ENCODE data around the gene UGT1A5.
"Not testable (repeated sequence)": the region's sequence is repeated elsewhere in the genome, so short reads cannot be mapped to it uniquely, and the experiment has no call there.

Gene UGT1A5

DNA sequence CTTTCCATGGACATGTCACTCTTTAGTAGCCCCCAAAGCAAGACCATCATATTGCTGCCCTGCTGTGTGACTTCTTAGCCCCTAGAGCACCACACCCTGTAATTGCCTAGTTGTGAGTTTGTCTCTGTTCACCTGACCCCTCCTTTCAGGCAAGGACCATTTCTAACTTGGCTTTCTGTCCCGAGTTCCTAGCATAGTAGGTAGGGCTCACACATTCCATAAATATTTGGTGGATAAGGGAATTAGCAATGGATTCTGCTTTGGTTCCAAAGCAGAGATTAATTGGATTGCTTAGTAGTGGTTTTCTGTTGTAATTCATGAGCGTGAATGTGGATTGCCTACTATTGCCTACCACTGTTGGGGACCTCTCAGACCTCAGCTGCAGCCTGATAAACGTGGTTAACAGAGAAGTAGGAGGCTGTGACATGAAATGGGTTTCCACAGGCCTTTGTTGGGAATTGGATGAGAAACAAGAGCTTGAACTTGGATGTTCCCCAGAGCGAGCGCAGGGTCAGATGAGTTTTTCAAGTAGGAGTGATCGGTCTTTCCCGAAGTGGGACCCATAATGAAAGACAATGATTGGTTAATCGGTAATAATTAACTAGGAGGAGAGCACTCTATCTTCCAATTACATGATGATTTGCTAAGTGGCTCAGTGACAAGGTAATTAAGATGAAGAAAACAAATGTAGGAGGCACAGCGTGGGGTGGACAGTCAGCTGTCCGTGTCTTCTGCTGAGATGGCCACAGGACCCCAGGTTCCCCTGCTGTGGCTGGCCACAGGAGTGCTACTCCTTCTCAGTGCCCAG, 34.0 kb downstream of the UGT1A5 start:
- no peak for DNase-seq

DNA sequence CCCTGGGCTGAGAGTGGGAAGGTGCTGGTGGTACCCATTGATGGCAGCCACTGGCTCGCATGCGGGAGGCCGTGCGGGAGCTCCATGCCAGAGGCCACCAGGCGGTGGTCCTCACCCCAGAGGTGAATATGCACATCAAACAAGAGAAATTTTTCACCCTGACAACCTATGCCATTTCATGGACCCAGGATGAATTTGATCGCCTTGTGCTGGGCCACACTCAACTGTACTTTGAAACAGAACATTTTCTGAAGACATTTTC, 34.5 kb downstream of the UGT1A5 start:
- DNase-seq = no peak

DNA sequence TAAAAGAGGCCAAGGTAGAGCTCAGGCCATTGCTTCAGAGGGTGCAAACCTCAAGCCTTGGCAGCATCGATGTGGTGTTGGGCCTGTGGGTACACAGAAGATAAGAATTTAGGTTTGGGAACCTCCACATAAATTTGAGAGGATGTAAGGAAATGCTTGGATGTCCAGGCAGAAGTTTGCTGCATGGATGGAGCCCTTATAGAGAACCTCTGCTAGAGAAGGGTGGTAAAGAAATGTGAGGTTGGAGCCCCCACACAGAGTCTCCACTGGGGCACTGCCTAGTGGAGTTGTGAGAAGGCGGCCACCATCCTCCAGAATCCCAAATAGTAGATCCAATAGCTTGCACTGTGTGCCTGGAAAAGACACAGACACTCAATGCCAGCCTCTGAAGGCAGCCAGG, 38.0 kb downstream of the UGT1A5 start:
- DNase-seq = not testable (repeated sequence)

DNA sequence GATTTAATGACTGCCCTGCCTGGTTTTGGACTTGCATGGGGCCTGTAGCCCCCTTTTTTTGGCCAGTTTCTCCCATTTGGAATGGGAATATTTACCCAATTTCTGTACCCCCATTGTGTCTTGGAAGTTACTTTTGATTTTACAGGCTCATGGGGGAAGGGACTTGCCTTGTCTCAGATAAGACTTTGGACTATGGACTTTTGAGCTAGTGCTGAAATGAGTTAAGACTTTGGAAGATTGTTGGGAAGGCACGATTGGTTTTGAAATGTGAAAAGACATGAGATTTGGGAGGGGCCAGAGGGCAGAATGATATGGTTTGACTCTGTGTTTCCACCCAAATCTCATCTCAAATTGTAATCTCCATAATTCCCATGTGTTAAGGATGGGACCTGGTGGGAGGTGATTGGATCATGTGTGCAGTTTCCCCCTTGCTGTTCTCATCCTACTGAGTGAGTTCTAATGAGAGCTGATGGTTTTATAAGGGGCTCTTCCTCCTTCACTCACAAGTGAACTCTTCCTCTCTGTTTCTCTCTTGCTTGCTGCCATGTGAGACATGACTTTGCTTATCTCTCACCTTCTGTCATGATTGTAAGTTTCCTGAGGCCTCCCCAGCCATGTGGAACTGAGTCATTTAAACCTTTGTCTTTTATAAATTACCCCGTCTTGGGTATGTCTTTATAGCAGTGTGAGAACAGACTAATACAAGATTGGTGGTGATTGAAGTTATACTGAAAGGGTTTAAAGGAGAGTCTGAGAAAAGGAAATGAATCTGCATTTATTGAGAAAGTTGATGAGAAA, 38.7 kb downstream of the UGT1A5 start:
- DNase-seq = not testable (repeated sequence)

GRCh38 chr2:233754872-233755611, 42.3 kb downstream of the UGT1A5 start:
- no peak for DNase-seq

DNA sequence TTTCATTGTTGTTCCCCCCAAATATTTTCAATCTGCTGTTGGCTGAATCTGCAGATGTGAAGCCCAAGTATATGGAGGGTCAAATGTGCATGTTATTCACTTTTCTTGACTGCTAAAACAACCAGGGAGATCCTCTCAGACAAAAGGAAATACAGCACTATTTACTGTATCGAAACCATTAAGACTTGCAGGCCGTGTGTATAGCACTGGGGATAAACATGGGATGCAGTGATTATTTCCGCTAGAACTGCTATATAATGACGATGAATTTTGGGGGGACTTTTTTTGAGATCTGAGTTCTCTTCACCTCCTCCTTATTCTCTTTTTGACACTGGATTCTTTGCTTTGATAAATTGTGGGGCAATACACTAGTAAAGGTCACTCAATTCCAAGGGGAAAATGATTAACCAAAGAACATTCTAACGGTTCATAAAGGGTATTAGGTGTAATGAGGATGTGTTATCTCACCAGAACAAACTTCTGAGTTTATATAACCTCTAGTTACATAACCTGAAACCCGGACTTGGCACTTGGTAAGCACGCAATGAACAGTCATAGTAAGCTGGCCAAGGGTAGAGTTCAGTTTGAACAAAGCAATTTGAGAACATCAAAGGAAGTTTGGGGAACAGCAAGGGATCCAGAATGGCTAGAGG, 43.8 kb downstream of the UGT1A5 start:
- no peak for DNase-seq

GRCh38 chr2:233758141-233758540, 45.4 kb downstream of the UGT1A5 start:
- no peak for DNase-seq

- DNase-seq = no peak
Observed at GRCh38 chr2:233758849-233759248, 46.1 kb downstream of the UGT1A5 start.

- no peak for DNase-seq
Observed at GRCh38 chr2:233760043-233760442, 47.3 kb downstream of the UGT1A5 start, which contains the start of gene UGT1A1. Gene UGT1A1, plus strand, starts transcription at chr2:233760270. Its CDS starts 18 bp downstream, at chr2:233760288.

GRCh38 chr2:233761040-233761769, 48.5 kb downstream of the UGT1A5 start:
- no peak for DNase-seq

DNA sequence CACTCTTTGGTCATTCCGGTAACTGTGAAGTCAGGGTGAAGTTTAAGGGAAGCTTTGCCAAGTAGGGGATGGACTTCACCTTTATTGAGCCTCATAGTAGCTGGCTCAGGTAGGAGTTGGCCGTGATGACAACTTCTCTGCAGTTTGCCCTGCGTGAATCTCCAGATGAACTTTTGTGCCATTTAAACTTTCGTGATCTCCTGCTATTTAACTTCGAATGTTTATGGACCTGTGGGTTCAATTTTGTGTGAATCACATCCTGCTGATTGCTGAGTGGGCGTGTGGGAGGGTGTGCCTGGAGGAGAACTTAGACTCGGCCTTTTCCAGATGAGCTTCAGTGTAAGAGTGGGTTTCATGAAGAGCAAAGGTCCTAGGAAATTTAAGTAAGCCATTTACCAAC, 51.6 kb downstream of the UGT1A5 start:
- DNase-seq = no peak

DNA sequence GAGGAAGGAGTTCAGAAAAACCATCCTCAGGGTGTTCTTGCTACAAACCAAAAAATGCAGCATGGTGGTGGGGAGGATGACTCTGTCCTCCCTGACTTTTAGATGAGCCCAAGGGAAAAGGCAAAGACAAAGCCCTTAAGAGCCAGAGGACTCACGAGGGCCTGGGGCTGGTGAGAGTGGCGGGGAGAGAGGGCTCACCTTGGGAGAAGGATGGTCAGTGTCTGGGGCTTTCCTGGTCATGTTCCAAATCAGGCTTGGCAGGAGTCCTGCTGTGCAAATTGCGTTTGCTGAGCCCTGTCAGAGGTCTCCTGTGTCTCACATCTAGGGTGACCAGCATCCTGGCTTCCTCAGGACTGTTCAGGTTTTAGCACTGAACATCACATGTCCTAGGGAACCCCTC, 52.1 kb downstream of the UGT1A5 start:
- no peak for DNase-seq

GRCh38 chr2:233766416-233766815, 53.7 kb downstream of the UGT1A5 start:
- DNase-seq = no peak

DNA sequence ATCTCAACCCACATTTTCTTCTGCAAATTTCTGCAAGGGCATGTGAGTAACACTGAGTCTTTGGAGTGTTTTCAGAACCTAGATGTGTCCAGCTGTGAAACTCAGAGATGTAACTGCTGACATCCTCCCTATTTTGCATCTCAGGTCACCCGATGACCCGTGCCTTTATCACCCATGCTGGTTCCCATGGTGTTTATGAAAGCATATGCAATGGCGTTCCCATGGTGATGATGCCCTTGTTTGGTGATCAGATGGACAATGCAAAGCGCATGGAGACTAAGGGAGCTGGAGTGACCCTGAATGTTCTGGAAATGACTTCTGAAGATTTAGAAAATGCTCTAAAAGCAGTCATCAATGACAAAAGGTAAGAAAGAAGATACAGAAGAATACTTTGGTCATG, 55.4 kb downstream of the UGT1A5 start:
- DNase-seq = no peak

DNA sequence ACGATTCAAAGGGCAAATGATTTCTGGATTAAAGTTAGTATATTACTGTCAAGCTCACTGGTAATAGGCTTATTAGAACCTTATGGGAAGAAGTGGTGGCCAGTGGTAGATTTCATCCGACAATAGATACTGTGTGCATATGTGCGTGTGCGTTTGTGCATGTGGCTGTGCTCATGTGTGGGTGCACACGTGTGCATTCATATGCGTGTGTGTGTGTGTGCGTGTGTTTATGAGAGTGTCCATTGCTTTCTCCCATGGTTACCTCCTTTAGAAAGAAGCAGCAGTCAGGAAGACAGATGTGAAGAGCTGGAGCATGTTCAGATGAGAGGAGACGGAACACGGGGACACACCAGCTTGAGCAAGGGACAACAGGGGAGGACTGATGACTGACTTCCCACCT, 56.6 kb downstream of the UGT1A5 start:
- DNase-seq = no peak

DNA sequence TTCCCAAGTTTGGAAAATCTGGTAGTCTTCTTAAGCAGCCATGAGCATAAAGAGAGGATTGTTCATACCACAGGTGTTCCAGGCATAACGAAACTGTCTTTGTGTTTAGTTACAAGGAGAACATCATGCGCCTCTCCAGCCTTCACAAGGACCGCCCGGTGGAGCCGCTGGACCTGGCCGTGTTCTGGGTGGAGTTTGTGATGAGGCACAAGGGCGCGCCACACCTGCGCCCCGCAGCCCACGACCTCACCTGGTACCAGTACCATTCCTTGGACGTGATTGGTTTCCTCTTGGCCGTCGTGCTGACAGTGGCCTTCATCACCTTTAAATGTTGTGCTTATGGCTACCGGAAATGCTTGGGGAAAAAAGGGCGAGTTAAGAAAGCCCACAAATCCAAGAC, 59.4 kb downstream of the UGT1A5 start:
- DNase-seq = no peak

DNA sequence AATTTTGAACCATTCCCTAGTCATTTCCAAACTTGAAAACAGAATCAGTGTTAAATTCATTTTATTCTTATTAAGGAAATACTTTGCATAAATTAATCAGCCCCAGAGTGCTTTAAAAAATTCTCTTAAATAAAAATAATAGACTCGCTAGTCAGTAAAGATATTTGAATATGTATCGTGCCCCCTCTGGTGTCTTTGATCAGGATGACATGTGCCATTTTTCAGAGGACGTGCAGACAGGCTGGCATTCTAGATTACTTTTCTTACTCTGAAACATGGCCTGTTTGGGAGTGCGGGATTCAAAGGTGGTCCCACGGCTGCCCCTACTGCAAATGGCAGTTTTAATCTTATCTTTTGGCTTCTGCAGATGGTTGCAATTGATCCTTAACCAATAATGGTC, 59.9 kb downstream of the UGT1A5 start:
- DNase-seq = no peak

- DNase-seq = no peak
Observed at GRCh38 chr2:233773854-233774253, 61.1 kb downstream of the UGT1A5 start.

DNA sequence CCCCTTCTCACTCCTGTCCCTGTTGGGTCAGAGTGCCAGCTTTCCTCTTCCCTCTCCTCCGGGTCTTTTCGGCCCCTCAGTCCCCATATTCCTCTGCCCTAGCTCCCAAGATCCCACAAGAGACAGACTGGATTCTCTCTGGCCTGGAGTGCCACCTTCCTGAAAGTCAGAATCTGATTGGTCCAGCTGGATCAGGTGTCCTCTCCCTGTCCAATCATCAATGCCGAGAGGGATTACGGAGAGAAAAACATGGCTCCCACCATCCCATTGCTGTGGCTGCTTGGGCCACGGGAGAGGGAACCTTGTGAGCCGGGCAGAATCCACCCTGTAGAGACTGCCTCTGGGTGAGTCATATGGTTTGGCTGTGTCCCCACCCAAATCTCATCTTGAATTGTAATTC, 62.7 kb downstream of the UGT1A5 start:
- DNase-seq = no peak

DNA sequence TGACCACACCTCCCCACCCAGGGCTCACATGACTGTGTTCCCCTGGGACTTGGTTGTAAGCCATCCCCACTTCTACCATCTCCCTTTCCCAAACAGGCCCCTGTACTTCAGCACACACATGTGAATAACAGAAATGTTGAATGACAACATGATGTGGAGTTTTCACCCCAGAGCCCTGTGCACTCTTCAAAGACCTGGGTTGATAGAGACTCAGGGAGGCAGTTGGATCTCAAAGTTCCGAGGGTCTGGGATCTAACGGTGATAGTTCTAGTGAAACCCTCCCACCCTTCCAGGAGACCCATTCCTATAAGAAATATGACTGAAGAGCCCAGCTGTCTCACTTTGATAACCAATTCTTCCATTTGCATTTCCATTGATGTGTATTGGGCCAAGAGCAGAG, 65.3 kb downstream of the UGT1A5 start, which contains the start of gene MROH2A:
TSS of gene MROH2A (plus strand) at position 301 of the 400 bp plus-strand sequence. CDS start 1,029 bp downstream, outside the sequence.
- no peak for DNase-seq

- DNase-seq = no peak
Observed at GRCh38 chr2:233779722-233780121, 67.0 kb downstream of the UGT1A5 start.

- DNase-seq = no peak
Observed at GRCh38 chr2:233780771-233781170, 68.1 kb downstream of the UGT1A5 start.
